ENCODE measurements around the gene WWOX.

DNA sequence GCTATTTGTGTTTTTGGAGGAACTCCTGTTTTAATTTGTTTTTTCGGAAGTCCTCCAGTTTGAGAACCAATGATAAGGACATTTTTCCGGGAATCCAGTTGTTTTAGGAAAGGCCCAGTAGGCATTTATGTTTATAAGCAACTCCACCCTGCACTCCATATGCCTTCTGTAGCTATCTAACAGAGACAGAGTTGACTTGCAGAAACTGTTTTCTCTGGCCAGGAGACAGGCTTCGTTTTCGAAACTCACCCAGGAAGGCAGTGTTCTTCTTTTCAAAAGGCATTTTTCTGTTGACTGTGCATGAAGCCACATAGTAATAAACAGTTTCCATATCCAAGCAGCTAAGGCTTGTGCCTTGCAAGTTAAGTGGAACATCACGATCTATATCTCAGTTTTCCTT is 587.1 kb downstream of the WWOX start:
- TF ChIP-seq ARNTL (CRISPR knock-in tag; IDR thresholded peaks at IDR 0.05; ENCODE audit: borderline replicate concordance, low read depth) (no peak), ZNF565 (CRISPR knock-in tag; conservative IDR thresholded peaks at IDR 0.05; ENCODE audit: low read depth) (no peak), BACH2 (CRISPR knock-in tag; IDR thresholded peaks at IDR 0.05; ENCODE audit: borderline replicate concordance) (no peak), ZNF8 (CRISPR knock-in tag; IDR thresholded peaks at IDR 0.05) (no peak)
- TF ChIP-seq, protein P1, sequence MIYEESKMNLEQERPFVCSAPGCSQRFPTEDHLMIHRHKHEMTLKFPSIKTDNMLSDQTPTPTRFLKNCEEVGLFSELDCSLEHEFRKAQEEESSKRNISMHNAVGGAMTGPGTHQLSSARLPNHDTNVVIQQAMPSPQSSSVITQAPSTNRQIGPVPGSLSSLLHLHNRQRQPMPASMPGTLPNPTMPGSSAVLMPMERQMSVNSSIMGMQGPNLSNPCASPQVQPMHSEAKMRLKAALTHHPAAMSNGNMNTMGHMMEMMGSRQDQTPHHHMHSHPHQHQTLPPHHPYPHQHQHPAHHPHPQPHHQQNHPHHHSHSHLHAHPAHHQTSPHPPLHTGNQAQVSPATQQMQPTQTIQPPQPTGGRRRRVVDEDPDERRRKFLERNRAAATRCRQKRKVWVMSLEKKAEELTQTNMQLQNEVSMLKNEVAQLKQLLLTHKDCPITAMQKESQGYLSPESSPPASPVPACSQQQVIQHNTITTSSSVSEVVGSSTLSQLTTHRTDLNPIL (CRISPR knock-in tag; IDR thresholded peaks at IDR 0.05; ENCODE audit: low read depth): no peak

Measured in SK-N-SH treated with all-trans-retinoic acid at 6 μM for 48 hours (cell line).